ENCODE measurements around the gene CYB5B.

CYB5B gene

DNA sequence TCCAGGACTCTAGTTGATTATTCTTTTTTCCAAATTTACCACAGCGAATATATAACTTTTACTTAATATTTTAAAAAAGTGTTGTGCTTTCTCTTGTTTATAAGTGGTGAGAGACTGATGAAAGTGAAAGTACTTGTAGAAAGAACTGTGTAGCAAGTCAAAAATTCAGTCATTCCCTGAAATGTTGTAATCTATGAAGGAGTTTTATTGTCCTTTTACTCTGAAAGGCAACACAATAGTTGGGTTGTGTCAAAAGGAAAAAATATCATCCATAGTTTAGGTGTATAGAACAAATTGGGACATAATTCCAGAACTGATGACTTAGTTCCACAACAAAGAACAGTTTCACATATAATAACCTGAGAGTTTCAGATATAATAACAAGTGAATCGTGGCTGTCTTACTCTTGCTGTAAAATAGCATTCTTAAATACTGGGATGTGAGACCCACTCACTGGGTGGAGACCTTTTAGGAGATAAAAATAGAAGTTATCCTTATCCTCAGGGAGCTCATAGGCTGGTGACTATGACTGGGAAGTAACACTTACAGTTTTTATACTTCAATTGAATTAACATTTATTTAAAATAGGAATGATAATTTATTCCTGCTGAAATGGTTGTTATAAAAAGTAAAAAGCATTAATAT lies 20.6 kb downstream of the CYB5B start:
- DNase-seq (ENCODE audit: low read depth), result peak; percentile 36

DNA sequence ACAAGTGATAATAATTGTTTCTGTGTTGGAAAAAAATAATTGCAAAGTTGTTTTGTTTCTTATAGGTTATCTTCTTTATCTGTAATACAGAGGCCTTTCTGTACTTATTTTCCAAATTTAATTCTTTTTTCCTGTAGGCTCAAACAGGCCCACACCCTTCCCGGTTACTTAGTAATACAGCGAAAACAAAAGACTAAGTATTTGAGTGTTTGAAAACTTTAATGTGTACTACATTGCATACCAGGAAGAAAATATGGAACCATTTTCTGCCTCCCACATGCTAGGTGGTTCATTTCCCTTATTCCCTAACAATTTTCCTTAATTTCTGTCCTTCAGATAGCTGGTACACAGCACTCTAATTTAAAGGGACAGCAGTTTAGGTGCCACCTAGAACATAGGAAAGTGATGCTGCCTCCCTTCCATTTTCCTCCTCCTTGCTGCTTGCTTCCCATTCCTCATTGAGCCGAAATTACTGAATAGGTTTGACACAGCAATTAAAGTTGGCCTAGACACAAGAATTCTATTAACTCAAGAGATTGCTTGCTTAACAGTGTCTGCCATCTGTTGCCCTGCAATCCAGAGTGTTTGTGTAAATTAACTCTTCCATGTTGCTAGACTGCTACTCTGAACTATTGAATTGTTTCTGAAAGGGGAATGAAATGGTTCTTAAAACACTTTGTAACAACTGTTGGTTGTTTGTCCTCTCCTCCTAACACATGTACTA lies 24.2 kb downstream of the CYB5B start:
- DNase-seq (ENCODE audit: low read depth), result peak; percentile 85

DNA sequence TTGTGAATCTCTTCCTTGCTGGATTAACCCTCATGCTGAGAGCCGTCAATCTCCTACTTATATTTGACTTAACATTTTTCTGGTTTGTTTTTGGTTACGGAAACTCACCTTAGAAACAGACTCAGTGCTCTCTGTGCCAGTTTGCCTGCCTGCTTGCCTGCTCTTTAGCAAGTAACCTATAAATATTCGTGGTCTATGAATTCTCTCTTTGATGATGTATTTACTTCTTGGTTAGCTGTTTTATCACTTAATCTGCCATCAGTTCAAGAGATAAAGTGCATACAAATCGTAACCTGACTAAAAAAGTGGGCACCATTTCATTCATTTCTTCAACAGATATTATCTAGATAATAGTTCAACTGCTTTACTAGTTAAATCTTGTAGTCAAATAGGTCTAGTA lies 26.7 kb downstream of the CYB5B start:
- DNase-seq (ENCODE audit: low read depth), result no peak

DNA sequence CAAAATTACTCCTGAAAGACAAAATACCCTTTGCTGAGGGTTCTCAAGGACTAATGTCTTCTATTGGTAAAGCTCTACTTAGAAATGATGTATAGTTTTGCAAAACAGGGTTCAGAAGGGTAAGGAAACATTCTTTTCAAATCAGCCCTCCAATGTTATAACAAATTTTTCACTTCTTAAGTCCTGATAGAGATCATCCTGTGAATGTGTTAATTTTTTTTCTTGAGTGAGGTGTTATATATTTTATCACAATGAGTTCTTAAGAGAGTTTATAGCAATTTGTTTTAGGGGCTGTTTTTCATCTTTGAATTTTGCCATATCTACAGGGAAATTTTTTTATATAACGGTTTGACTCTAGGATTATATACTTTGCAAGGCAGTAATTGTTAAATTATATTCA lies 29.5 kb downstream of the CYB5B start:
- DNase-seq (ENCODE audit: low read depth), result no peak

DNA sequence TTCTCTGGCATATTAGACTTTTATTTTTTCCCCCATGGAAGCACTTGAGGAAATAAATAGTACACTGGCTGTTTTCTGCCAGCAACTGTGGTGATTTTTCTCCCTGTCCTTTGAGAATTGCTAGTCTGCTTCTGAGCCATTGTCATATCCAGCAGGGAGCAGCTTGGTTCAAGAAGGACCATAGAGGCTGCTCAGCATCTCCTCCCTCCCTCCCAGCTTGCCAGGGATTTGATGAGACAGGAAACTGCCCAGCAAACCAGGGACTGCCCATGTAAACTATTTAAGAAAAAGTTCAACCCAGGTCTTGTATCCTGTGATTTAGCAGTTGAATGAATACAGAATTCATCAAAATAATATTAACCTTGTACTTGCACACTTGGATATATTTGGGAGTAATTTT lies 39.5 kb downstream of the CYB5B start:
- no peak for DNase-seq (ENCODE audit: low read depth)

DNA sequence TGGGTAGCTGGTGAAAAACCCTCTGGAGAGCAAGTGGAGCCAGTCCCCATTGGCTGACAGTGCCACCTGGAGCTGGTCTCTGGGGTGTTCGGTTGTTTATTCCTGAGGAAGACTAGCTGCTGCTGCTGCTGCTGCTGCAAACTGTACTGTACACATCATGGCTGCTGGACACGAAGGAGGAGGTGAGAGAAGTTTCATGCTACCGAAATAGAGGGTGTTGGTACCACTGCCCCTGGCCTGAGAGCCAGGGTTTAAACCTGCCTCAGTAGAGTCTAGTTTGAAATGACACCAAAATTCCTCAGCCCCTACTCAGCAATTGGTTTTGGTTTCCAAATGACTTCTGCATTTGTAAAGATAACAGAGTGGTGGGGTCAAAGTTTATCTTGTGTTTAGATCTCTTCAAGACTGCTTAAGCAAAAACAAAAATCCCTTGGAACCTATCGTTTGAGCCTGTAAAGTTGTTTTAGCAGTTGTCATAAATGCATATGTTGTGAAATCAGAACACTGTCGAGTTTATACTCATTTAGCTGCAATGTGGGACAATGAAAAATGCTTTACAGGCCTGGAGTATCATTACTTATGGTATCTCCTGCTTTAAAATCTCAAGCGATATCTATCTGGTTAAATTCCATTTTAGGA lies 40.8 kb downstream of the CYB5B start:
- no peak for DNase-seq (ENCODE audit: low read depth)

DNA sequence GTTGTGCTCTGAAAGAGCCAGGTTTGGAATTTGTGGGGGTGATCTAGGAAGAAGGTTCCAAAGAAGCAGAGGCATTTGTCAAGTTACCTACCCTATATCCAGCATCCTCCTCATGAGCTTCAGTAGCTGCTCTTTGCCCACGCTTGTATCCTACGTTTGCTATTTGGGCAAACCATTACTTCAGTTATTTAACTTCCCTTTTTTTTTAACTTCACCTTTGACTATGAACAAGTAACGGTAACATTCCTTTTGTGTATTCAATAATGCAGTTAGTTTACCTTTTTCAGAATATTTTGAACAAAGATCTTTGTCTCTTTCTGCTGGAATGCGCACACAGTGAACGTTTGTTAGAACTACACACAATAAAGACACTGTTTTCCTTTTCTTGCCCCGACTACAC lies 41.5 kb downstream of the CYB5B start:
- DNase-seq (ENCODE audit: low read depth), result no peak

DNA sequence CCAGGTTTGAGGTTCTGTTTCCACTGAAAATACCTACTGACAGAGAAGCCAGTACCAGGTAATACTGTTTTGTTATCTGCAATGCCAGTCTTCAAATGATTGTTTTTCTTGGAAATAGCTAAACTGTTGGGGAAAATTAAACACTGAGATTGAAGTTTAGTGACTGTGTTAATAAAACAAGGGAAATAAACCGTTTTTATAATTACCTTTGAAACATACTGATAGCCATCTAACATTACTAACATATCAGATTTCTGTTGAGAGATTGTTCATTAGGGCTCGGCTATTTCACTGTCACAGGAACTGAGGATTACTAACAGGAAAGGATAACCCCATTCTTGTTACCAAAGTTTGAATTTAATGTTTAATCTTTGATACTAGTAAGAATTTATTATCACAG lies 42.1 kb downstream of the CYB5B start:
- DNase-seq (ENCODE audit: low read depth), result no peak

DNA sequence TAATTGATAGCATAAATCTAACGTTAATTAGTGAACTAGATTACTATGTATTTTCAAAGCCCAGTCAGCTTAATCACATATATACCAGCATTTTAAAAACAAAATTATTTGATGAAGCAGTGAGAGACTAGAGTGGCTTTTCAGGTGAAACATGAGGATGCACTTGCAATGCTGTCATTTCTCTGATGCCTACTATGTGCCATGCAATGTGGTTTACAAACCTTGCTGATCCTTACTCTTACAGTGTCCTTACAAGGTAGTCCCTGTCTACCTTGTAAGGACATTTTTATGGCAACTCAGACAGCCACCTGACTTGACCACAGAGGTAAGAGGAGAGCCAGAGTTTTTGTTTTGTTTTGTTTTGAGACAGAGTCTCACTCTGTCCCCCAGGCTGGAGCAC lies 42.7 kb downstream of the CYB5B start:
- DNase-seq (ENCODE audit: low read depth), result no peak

DNA sequence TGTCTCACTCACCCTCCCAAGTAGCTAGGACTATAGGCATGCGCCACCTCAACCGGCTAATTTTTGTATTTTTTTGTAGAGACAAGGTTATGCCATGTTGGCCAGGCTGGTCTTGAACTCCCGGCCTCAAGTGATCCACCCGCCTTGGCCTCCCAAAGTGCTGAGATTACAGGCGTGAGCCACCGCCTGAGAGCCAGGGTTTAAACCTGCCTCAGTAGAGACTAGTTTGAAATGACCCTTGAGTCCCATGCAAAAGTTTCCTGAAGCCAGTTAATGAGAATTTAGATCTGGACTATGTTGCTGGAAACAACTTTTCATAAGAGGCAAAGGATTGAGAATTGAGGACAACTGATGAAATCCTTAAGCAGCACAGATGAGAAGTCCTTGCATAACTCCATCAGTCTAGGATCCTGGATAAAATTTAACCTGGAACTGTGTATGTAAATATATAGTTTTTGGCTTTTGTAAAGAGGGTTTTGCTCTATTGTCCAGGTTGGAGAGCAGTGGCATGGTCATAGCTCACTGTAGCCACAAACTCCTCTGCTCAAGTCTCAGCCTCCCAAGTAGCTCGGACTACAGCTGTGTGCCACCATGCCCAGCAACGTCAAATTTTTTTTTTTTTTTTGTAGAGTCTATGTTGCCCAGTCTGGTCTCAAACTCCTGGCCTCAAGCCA lies 43.2 kb downstream of the CYB5B start:
- DNase-seq (ENCODE audit: low read depth), result no peak

DNA sequence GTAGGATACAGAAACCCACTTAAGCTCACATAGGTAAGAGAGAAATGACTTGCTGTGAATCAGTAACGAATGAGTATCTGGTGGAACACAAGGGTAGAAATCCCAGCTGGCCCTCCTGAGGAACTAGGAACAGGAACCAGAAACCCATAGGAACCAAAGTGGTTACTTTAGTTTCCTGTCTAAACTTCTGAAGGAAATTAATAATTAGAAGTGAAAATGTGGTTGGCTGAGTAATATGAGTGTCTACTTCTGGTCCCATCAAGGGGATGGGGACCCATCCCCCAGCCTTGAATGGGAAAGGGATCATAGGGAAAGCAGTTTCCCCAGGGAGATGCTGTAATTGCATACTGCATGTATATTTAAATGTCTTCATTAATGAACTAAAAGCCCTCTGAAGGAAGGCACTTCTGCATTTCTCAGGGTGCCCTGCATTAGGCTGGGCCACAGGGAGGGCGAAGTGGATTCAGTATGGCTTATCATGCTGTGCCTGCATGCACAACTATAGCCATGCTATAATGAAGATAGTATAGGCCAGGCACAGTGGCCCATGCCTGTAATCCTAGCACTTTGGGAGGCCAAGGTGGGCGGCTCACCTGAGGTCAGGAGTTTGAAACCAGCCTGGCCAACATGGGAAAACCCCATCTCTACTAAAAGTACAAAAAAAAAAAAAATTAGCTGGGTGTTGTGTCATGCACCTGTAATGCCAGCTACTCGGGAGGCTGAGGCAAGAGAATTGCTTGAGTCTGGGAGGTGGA lies 45.6 kb downstream of the CYB5B start:
- no peak for DNase-seq (ENCODE audit: low read depth)

DNA sequence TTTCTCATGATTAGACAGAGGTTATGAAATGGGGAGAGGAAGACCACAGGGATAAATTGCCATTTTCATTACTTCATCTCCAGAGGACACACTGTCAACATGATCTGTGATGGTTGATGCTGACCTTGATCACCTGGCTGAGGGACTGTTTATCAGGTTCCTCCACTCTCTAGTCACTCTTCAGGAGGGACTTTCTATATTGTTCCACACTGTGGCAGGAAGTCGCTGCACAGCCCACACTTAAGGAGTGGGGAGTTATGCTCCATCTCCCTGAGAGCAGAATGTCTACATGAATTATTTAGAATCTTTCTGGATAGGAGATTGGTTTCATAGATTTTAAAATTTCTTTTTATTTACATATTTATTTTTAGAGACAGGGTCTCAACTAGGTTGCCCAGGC lies 46.7 kb downstream of the CYB5B start:
- DNase-seq (ENCODE audit: low read depth), result no peak

DNA sequence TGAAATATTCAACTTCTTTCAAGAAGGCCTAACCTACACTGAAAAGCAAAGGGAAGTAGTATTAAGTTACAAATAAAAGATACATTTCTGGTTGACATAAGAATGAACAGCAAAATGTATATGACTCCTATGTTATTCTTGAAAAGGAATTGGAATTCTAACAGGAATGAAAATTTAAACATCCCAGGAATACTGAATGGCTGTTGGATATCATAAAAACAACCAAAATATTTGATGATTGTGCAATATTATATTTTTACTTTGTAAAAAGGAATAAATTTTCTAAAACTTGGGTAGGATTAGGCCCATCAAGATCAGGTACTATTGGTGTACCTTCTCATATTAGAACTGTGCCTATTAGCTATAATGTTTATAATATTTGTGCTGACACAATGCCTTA lies 50.0 kb downstream of the CYB5B start:
- no peak for DNase-seq (ENCODE audit: low read depth)

DNA sequence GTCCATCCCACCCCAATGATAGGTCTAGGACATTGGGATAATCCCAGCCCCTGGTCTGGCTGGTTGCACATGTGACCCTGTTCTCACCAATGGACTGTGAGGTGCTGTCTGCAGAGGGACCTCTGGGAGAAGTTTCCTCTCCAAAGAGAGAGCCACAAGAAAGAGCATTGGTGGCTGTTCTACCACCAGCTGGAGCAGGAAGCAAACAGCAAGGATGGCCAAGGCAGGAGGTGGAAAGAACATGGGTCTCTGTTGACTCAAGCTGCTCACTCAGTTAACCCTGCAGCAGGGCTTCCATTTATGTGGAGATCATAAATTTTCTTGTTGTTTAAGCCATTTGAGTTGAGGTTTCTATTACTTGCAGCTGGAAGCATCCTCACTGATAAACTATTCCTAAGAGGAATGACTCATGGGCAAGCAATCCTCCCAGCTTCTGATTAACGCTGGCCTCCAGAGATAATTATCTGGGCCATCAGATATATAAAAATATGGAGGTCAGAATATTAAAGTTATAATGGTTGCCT lies 52.6 kb downstream of the CYB5B start:
- DNase-seq (ENCODE audit: low read depth), result peak; percentile 62

DNA sequence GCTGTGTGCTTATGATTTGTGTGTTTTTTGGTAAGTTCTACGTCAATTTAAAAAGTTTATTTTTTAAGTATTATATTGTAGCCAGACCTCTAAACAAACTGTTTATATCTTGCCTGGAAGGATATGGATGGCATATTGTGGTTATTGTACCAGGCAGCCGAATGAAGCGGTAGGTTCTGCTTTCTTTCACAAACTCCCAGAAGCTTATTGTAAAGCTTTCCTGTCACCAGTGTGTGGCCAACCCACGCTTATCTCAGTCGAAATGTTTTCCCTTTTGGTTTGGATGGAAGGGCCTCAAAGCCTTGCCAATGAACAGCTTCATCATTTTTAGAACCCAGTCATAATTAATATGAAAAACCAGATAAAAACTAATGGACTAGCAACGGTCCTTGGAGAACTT lies 53.1 kb downstream of the CYB5B start:
- DNase-seq (ENCODE audit: low read depth), result no peak

DNA sequence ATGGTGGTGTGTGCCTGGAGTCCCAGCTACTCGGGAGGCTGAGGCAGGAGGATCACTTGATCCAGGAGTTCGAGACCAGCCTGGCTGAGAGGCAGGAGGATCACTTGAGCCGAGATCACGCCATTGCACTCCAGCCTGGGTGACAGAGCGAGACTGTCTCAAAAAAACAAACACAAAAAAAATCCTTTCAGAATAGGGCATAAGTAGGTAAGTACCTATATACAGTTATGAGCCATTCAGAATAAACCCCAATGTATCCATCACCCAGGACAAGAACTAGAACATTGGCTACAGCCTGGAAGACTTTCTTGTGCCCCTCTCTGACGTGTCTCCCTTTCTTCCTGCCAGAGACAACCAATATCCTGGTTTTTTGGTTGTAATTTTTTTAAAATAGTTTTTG lies 54.3 kb downstream of the CYB5B start:
- no peak for DNase-seq (ENCODE audit: low read depth)

DNA sequence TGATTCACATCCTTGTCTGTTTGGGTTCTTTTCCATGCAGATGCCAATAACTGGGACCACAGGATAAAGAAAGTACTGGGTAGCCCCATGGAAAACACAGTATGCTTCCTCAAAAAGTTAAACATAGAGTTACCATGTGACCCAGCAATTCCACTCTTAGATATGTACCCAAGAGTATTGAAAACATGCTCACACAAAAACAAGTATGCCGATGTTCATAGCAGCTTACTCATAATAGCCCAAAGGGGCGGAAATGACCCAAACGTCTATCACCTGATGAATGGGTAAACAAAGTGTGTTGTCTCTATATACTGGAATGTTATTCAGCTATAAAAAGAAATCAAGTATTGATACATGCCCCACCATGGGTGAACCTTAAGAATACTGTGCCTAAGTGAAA lies 55.4 kb downstream of the CYB5B start:
- no peak for DNase-seq (ENCODE audit: low read depth)

DNA sequence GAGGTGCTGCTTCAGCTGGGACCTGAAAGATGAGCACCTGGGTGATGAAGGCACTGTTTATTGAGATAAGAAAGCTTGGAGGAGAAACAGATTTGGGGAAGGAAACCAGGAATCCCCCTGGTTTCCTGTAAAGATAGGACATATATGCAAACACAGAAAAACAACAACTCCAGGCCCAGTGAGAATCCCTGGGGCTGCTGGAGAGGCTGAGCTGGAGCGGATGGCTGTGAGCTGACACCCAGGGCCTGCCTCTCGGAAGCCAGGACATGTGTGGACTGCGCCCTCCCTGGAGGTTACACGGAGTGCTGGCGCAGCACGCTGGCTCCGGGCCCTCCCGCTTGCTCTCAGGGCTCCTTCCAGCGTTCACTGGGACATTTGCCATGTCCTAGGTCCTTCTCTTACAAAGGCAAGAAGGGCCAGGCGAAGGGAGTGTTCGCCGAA lies 57.5 kb downstream of the CYB5B start:
- DNase-seq (ENCODE audit: low read depth), result peak; percentile 94

DNA sequence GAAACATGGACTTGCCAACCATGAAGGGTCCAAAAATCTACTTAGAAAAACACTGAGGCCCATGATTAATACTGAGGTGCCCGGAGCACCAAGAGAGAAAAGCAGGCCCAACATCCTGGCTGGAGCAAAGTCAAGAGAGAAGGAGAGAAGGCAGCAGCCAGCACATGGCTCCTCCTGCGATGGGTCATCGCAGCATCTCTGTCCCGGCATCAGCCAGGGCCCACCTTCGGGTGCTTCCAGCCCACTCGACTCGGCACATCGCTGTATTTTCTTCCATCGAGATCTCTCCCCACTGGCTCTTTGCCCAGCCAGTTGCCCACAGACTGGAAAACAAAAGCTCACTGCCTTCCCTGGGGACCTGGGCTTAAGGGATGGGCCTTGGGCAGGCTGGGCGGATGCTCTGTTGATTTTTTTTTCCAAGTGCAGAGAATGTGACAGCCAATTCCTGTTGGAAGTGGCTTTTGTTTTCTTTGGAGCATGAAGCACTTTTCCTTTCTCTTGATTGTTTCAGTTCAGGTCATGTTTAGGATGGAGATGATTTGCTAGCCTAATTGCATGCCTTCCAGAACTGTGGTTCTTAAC lies 58.1 kb downstream of the CYB5B start:
- peak; percentile 97 for DNase-seq (ENCODE audit: low read depth)

DNA sequence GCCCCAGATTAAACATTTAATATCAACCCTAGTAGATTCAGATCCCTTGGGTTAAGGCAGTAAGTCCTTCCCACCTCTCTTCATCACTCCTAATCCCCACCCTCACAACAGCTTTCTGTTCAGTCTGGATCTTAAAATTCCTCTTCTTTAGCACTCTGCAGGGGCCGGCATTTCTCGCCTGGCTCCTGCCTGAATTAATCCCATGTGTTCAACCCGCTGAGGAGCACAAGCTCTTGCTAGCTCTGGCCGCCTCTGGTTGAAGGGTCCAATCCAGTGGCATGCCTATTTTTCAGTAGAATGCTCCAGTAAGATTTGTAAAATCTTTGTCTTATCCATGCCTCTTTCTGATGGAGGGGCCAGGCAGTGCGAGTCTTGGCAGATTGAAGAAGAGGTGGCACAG lies 59.2 kb downstream of the CYB5B start:
- no peak for DNase-seq (ENCODE audit: low read depth)

DNA sequence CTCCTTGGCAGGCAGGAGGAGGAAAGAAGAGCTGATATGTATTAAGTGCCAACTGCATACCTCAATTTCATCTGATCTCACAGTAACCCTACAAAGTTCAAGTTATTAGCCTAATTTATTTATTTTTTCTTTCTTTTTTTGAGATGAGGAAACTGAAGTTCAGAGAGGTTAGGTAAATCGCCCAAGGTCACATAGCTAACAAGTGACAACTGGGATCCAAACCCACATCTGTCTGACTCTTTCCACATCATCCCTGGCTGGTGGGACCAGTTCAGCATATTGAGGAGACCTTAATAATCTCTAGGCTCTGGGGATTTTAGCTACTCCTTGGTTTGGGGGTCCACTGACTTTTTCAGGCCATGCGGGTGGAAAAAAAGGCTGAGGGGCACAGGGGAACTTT lies 60.9 kb downstream of the CYB5B start:
- DNase-seq (ENCODE audit: low read depth), result no peak

DNA sequence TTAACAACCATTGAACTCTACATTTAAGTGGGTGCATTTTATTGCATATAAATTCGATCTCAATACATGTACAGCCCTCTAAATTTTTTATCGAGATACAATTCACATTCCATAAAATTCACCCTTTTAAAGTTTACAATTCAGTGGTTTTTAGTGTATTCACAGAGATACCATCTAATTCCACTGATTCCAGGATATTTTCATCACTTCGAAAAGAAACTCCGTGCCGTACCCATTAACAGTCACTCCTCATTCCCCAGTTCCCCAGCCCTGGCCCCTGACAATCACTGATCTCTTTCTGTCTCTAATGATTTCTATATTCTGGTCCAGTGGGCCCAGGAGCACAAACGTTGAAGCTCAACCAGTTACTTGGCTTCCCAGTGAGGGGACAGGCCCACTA lies 61.4 kb downstream of the CYB5B start:
- no peak for DNase-seq (ENCODE audit: low read depth)
